ENCODE results near the gene CHCHD3. TPM values are rescaled to one million over a fixed set of nuclear protein-coding genes. Genes with fewer than 3 reads are reported as not detected.

Gene CHCHD3
- total and polyA plus RNA-seq, 4 donors: 25.5 to 37.8 (median 31.8) TPM

- Histone ChIP-seq H3K27ac (ENCODE audit: low read depth in 1 of 2, low read length in 2 of 2) (no peak overlapping the region), H3K36me3 (ENCODE audit: control insufficient read depth in 4 of 4, insufficient read depth in 3 of 4, low read depth in 1 of 4, low read length in 3 of 4) (no peaks in the 10 kb centered on the region), H3K9ac (ENCODE audit: low read depth in 1 of 2, low read length in 2 of 2) (no peak overlapping the region), H3K9me3 (ENCODE audit: control insufficient read depth in 4 of 4, low read length in 3 of 4) (peaks cover 0 to 2% (median 0%) of the 10 kb centered on the region in 4 donors), H3K4me1 (ENCODE audit: control insufficient read depth in 4 of 4, insufficient read depth in 4 of 4, low read length in 3 of 4) (no peaks in the 10 kb centered on the region), H3K27me3 (ENCODE audit: control insufficient read depth in 4 of 4, insufficient read depth in 4 of 4, low read length in 3 of 4) (no peaks in the 10 kb centered on the region), H3K4me3 (ENCODE audit: low read depth in 1 of 3, low read length in 3 of 3) (no peak overlapping the region)
- WGBS: 68% methylated on average over 4 of the region's 4 CpGs
- no peak for DNase-seq (ENCODE audit: low spot score)
- TF ChIP-seq RXRA (IDR thresholded peaks at IDR 0.05): no peak
- no peak for TF ChIP-seq YY1 (IDR thresholded peaks at IDR 0.05)
- TF ChIP-seq MAX (IDR thresholded peaks at IDR 0.05): no peak
- no peak for TF ChIP-seq HNF4G (IDR thresholded peaks at IDR 0.05)
Measured at GRCh38 chr7:133003052-133003910, 78.6 kb downstream of the CHCHD3 start.

GRCh38 chr7:133001727-133002126, 80.2 kb downstream of the CHCHD3 start:
- Histone ChIP-seq H3K27ac (ENCODE audit: low read depth in 1 of 2, low read length in 2 of 2) (no peak overlapping the region), H3K9me3 (ENCODE audit: control insufficient read depth in 4 of 4, low read length in 3 of 4) (no peaks in the 10 kb centered on the region), H3K4me1 (ENCODE audit: control insufficient read depth in 4 of 4, insufficient read depth in 4 of 4, low read length in 3 of 4) (no peaks in the 10 kb centered on the region), H3K9ac (ENCODE audit: low read depth in 1 of 2, low read length in 2 of 2) (no peak overlapping the region), H3K4me3 (ENCODE audit: low read depth in 1 of 3, low read length in 3 of 3) (no peak overlapping the region), H3K36me3 (ENCODE audit: control insufficient read depth in 4 of 4, insufficient read depth in 3 of 4, low read depth in 1 of 4, low read length in 3 of 4) (no peaks in the 10 kb centered on the region), H3K27me3 (ENCODE audit: control insufficient read depth in 4 of 4, insufficient read depth in 4 of 4, low read length in 3 of 4) (no peaks in the 10 kb centered on the region)
- no peak for DNase-seq (ENCODE audit: low spot score)
- TF ChIP-seq SP1 (IDR thresholded peaks at IDR 0.05) (no peak), NR2F2 (IDR thresholded peaks at IDR 0.05) (no peak), JUND (IDR thresholded peaks at IDR 0.05) (no peak), EGR1 (IDR thresholded peaks at IDR 0.05; ENCODE audit: low read depth in 2 of 2) (no peak), HNF4G (IDR thresholded peaks at IDR 0.05) (no peak), RAD21 (IDR thresholded peaks at IDR 0.05) (no peak), MAX (IDR thresholded peaks at IDR 0.05) (no peak)
- WGBS: 94% methylated on average over 5 of the region's 5 CpGs

- Histone ChIP-seq H3K4me3 (ENCODE audit: low read depth in 1 of 3, low read length in 3 of 3) (no peak overlapping the region), H3K27me3 (ENCODE audit: control insufficient read depth in 4 of 4, insufficient read depth in 4 of 4, low read length in 3 of 4) (no peaks in the 10 kb centered on the region), H3K9me3 (ENCODE audit: control insufficient read depth in 4 of 4, low read length in 3 of 4) (no peaks in the 10 kb centered on the region), H3K36me3 (ENCODE audit: control insufficient read depth in 4 of 4, insufficient read depth in 3 of 4, low read depth in 1 of 4, low read length in 3 of 4) (no peaks in the 10 kb centered on the region), H3K27ac (ENCODE audit: low read depth in 1 of 2, low read length in 2 of 2) (no peak overlapping the region), H3K4me1 (ENCODE audit: control insufficient read depth in 4 of 4, insufficient read depth in 4 of 4, low read length in 3 of 4) (no peaks in the 10 kb centered on the region), H3K9ac (ENCODE audit: low read depth in 1 of 2, low read length in 2 of 2) (no peak overlapping the region)
- TF ChIP-seq SP1 (IDR thresholded peaks at IDR 0.05): no peak
- no peak for TF ChIP-seq TAF1 (conservative IDR thresholded peaks at IDR 0.05)
- no peak for TF ChIP-seq HNF4A (conservative IDR thresholded peaks at IDR 0.05)
- no peak for TF ChIP-seq RAD21 (IDR thresholded peaks at IDR 0.05)
- TF ChIP-seq REST (IDR thresholded peaks at IDR 0.05): no peak
- no peak for TF ChIP-seq YY1 (IDR thresholded peaks at IDR 0.05)
- TF ChIP-seq HNF4G (IDR thresholded peaks at IDR 0.05): no peak
- no peak for TF ChIP-seq FOXA2 (IDR thresholded peaks at IDR 0.05)
- TF ChIP-seq JUND (IDR thresholded peaks at IDR 0.05): no peak
- no peak for TF ChIP-seq FOXA1 (IDR thresholded peaks at IDR 0.05)
- TF ChIP-seq RXRA (IDR thresholded peaks at IDR 0.05): no peak
- TF ChIP-seq MAX (IDR thresholded peaks at IDR 0.05): no peak
- TF ChIP-seq GABPA (IDR thresholded peaks at IDR 0.05 in 1 of 2, conservative IDR thresholded peaks at IDR 0.05 in 1 of 2): no peak
- no peak for TF ChIP-seq ATF3 (IDR thresholded peaks at IDR 0.05)
- DNase-seq (ENCODE audit: low spot score): no peak
- WGBS: 100% methylated on average over 1 of the region's 1 CpG
Measured at GRCh38 chr7:132999845-133000244, 82.0 kb downstream of the CHCHD3 start.

All from liver (tissue), 9 donors.